Colonic mucosa (tissue), 4 donors: ENCODE measurements around the gene VPS13C. TPM values are rescaled to one million over a fixed set of nuclear protein-coding genes. Genes with fewer than 3 reads are reported as not detected.
"Not testable (repeated sequence)": the region's sequence is repeated elsewhere in the genome, so short reads cannot be mapped to it uniquely, and the experiment has no call there.

ENCODE experiments used
- DNase-seq: peaks from one replicate; pipeline ENCODE4 v3.0.0-alpha.2; 2020
- H3K27ac ChIP-seq: fragments of 200-600 bp; one replicate; pipeline ENCODE4 v1.8.0; 2021
- H3K27me3 ChIP-seq: fragments of 200-600 bp; one replicate; pipeline ENCODE4 v1.8.0; 2021
- H3K36me3 ChIP-seq: fragments of 200-600 bp; one replicate; pipeline ENCODE4 v1.8.0; 2021
- H3K4me1 ChIP-seq: fragments of 200-600 bp; one replicate; pipeline ENCODE4 v1.8.0; 2021; ENCODE audit warnings: mild to moderate bottlenecking
- H3K4me3 ChIP-seq: fragments of 200-600 bp; one replicate; pipeline ENCODE4 v1.8.0; 2021
- H3K9ac ChIP-seq, 2 donors: one replicate each; pipeline ENCODE4 v1.7.0; 2013; ENCODE audit warnings: control low read depth in 2 of 2, low read depth in 2 of 2, low read length in 2 of 2
- H3K9me3 ChIP-seq: fragments of 200-600 bp; one replicate; pipeline ENCODE4 v1.8.0; 2021
- intact Hi-C: fragments of 100-400 bp; cut with DNase I; formaldehyde crosslinking; loops from one replicate; pipeline ENCODE4 v1.14.1; 2022
- total RNA-seq, 2 donors: library from RNA; stranded (reverse); fragmentation: NEBNext Ultra II Directional in 1 of 2; extraction: Animal tissue kit (Norgen Biotek cat#: 25700) in 1 of 2; gene quantifications; one replicate each; pipeline ENCODE4 v1.2.1, GENCODE V29; 2021
- TF ChIP-seq, protein P1 (sequence below): fragments of 200-600 bp; IDR thresholded peaks from one replicate; pipeline ENCODE4 v1.8.0; 2022; ENCODE audit warnings: antibody characterized with exemption, mild to moderate bottlenecking
- donor health status: healthy.
- donor health status: DM: no; HTN: no; CAD: no.
- donor health status: DM: no; HTN: no; CAD: no.

The VPS13C gene
- total RNA-seq, 2 donors from 2014 or later: 33.9 to 56.5 TPM

DNA sequence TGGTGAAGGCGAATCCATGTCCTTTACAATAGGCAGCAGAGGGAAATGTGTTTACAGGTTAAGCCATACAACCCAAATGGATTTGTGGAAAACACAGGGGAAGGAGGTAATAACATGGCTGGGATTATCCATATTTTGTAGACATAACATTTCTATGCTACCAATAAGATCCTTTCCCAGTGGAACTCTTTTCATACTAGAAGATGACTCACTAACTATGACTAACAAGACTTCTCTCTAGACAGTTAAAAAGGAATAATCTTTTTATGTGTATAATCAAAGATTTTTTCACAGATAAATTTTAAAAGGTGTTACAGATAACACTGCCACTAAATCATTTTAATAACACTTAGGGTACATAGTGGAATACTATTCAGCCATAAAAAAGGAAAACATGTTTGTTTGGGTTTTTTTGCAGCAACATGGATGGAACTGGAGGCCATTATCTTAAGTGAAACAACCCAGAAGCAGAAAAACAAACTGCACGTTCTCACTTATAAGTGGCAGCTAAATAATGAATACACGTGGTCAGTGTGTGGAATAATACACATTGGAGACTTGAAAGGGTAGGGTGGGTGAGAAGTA is 39.6 kb downstream of the VPS13C start:
- no peak for DNase-seq
- H3K4me3 ChIP-seq: no peak overlapping the region
- no peaks in the 10 kb centered on the region for H3K4me1 ChIP-seq
- TF ChIP-seq, protein P1, sequence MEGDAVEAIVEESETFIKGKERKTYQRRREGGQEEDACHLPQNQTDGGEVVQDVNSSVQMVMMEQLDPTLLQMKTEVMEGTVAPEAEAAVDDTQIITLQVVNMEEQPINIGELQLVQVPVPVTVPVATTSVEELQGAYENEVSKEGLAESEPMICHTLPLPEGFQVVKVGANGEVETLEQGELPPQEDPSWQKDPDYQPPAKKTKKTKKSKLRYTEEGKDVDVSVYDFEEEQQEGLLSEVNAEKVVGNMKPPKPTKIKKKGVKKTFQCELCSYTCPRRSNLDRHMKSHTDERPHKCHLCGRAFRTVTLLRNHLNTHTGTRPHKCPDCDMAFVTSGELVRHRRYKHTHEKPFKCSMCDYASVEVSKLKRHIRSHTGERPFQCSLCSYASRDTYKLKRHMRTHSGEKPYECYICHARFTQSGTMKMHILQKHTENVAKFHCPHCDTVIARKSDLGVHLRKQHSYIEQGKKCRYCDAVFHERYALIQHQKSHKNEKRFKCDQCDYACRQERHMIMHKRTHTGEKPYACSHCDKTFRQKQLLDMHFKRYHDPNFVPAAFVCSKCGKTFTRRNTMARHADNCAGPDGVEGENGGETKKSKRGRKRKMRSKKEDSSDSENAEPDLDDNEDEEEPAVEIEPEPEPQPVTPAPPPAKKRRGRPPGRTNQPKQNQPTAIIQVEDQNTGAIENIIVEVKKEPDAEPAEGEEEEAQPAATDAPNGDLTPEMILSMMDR: no peak
- H3K9ac ChIP-seq: no peak overlapping the region
- intact Hi-C loops: no loop called here
- H3K36me3 ChIP-seq: no peaks in the 10 kb centered on the region
- no peak overlapping the region for H3K27ac ChIP-seq
- no peaks in the 10 kb centered on the region for H3K9me3 ChIP-seq
- H3K27me3 ChIP-seq: no peaks in the 10 kb centered on the region

DNA sequence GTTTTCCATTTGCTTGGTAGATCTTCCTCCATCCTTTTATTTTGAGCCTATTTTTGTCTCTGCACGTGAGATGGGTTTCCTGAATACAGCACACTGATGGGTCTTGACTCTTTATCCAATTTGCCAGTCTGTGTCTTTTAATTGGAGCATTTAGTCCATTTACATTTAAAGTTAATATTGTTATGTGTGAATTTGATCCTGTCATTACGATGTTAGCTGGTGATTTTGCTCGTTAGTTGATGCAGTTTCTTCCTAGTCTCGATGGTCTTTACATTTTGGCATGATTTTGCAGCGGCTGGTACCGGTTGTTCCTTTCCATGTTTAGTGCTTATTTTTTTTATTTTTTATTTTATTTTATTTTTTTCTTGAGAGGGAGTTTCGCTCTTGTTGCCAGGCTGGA is 54.9 kb downstream of the VPS13C start:
- H3K36me3 ChIP-seq, intact Hi-C loops, H3K9me3 ChIP-seq, H3K27me3 ChIP-seq, DNase-seq, H3K9ac ChIP-seq, H3K4me3 ChIP-seq, H3K27ac ChIP-seq, H3K4me1 ChIP-seq: not testable (repeated sequence)

DNA sequence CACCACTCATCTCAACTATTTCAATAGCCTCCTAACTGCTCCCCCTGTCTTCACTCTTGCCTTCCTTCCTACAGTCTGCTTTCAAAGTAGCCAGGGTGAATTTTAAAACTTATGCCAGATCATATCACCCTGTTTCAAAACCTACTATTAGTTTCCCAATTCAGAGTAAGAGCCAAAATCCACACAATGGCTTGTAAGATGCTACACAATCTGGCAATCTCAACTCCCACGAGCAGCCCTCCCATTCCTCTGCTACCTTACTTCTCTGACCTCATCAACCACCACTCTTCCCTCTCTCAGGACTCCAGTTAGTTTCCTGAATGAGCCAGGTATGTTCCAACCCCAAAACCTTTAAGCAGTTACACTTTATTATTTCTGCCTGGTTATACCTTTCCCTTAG is 62.5 kb downstream of the VPS13C start:
- intact Hi-C loops: no loop called here
- Histone ChIP-seq H3K27ac (no peak overlapping the region), H3K9me3 (no peaks in the 10 kb centered on the region), H3K9ac (no peak overlapping the region), H3K4me3 (no peak overlapping the region), H3K4me1 (no peaks in the 10 kb centered on the region), H3K27me3 (no peaks in the 10 kb centered on the region), H3K36me3 (no peaks in the 10 kb centered on the region)
- DNase-seq: no peak
- TF ChIP-seq, protein P1: no peak

DNA sequence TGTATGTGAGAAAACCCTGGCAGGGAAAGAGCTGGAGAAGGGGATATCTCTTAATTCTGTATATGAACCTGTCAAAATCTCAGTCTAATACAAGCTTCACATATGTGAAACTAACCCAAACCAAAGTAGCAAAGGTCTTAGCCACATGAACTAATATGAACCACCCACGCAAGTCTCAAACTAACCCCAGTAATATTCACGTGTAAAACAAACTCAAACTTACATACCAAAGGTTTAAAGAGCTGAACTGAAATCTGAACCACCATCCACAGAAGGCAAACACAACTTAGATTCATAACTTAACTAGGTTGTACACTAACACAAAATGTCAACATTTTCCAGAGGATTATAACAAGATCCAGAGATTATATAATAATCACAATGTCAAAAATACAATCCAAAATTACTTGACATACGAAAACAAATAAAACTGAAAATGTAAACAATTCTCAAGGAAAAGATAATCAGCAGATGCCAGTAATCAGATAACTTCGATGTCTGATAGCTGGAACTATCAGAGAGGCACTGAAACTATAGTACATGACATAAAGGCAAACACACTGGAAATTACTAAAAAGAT is 64.1 kb downstream of the VPS13C start:
- DNase-seq: no peak
- H3K4me1 ChIP-seq: no peaks in the 10 kb centered on the region
- H3K9me3 ChIP-seq: no peaks in the 10 kb centered on the region
- TF ChIP-seq, protein P1: no peak
- no peak overlapping the region for H3K9ac ChIP-seq
- intact Hi-C loops: no loop called here
- H3K4me3 ChIP-seq: no peak overlapping the region
- H3K27me3 ChIP-seq: no peaks in the 10 kb centered on the region
- H3K27ac ChIP-seq: no peak overlapping the region
- H3K36me3 ChIP-seq: no peaks in the 10 kb centered on the region

DNA sequence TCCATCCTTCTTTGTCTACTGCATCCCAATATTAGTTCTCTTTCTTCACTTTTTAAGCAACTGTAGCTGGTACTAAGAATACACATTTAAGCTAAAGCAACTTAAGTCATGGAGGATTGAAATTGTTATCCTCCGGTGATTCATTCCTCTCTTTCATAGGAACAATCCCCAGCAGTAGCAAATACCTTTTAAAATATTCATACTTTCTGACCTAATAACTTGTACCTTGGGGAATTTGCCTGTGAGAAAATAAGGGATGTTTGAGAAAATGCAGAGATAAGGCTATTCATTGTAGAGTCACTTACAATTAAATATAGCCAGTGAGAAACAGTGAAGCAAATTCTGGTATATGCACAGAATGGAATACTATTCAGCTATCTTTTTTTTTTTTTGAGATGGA is 66.0 kb downstream of the VPS13C start:
- Histone ChIP-seq H3K9ac (no peak overlapping the region), H3K27me3 (no peaks in the 10 kb centered on the region), H3K36me3 (no peaks in the 10 kb centered on the region), H3K4me1 (no peaks in the 10 kb centered on the region), H3K27ac (no peak overlapping the region), H3K4me3 (no peak overlapping the region), H3K9me3 (no peaks in the 10 kb centered on the region)
- intact Hi-C loops: no loop called here
- no peak for DNase-seq
- TF ChIP-seq, protein P1: no peak

DNA sequence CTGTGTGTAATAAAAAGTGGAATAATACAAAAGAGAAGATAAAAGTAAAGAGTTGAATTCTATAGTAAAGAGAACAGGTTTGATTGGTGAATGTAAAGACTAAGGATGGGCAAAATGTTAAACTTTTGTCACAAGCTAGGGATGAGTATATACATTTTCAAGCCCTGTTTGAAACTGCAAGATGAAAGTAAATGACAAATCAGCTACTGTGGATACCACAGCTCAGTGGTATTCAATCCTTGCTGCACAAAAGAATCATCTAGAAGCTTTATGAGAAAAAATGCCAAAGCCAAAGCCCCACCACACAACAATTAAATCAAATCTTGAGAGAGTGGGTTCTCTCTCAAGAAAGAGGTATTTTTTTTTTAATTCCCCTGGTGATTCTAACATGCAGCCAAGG is 67.7 kb downstream of the VPS13C start:
- no peak overlapping the region for H3K4me3 ChIP-seq
- no peaks in the 10 kb centered on the region for H3K36me3 ChIP-seq
- intact Hi-C loops: no loop called here
- TF ChIP-seq, protein P1: no peak
- H3K9me3 ChIP-seq: no peaks in the 10 kb centered on the region
- no peaks in the 10 kb centered on the region for H3K4me1 ChIP-seq
- no peak overlapping the region for H3K9ac ChIP-seq
- H3K27me3 ChIP-seq: no peaks in the 10 kb centered on the region
- no peak overlapping the region for H3K27ac ChIP-seq
- no peak for DNase-seq
